HepG2 (cell line): Measurements from ENCODE around the gene EPS8. TPM values are rescaled to one million over a fixed set of nuclear protein-coding genes. Genes with fewer than 3 reads are reported as not detected.

Experiments used
- DNMT3B ChIP-seq: conservative IDR thresholded peaks from 2 replicates; pipeline ENCODE4 v1.6.1; 2016; ENCODE audit warnings: missing biosample characterization, control low read depth
- ELF3 ChIP-seq: IDR thresholded peaks from 2 replicates; pipeline ENCODE4 v1.6.1; 2016; ENCODE audit warnings: missing genetic modification reagents, missing compliant biosample characterization
- HDAC1 ChIP-seq: sonication (generic); formaldehyde crosslinking; IDR thresholded peaks from 2 replicates; pipeline ENCODE4 v1.5.1; 2020; ENCODE audit warnings: mild to moderate bottlenecking, missing genetic modification reagents
- HMG20A ChIP-seq: IDR thresholded peaks from 2 replicates; pipeline ENCODE4 v1.6.1; 2016; ENCODE audit warnings: borderline replicate concordance
- KAT8 ChIP-seq: IDR thresholded peaks from 2 replicates; pipeline ENCODE4 v1.6.1; 2016; ENCODE audit warnings: missing genetic modification reagents, missing compliant biosample characterization
- NR2F2 ChIP-seq: IDR thresholded peaks from 2 replicates; pipeline ENCODE4 v1.6.1; 2012; ENCODE audit warnings: low read depth, inconsistent platforms, borderline replicate concordance
- SIX1 ChIP-seq: sonication (generic); formaldehyde crosslinking; IDR thresholded peaks from 2 replicates; pipeline ENCODE4 v1.4.0; 2020; ENCODE audit warnings: missing genetic modification reagents, borderline replicate concordance
- SIX4 ChIP-seq: sonication (generic); formaldehyde crosslinking; IDR thresholded peaks from 2 replicates; pipeline ENCODE4 v1.4.0; 2020; ENCODE audit warnings: missing genetic modification reagents
- SKIL ChIP-seq: sonication (generic); formaldehyde crosslinking; IDR thresholded peaks from 2 replicates; pipeline ENCODE4 v1.8.0; 2022; ENCODE audit warnings: missing genetic modification reagents, mild to moderate bottlenecking, moderate library complexity, borderline replicate concordance
- SMAD3 ChIP-seq: sonication (generic); formaldehyde crosslinking; IDR thresholded peaks from 2 replicates; pipeline ENCODE4 v1.4.0; 2020; ENCODE audit warnings: missing genetic modification reagents
- TBX2 ChIP-seq: sonication (generic); formaldehyde crosslinking; IDR thresholded peaks from 2 replicates; pipeline ENCODE4 v1.5.0; 2020; ENCODE audit warnings: missing genetic modification reagents, mild to moderate bottlenecking, borderline replicate concordance
- THYN1 ChIP-seq: sonication (generic); formaldehyde crosslinking; IDR thresholded peaks from 2 replicates; pipeline ENCODE4 v1.8.1; 2023; ENCODE audit warnings: low read depth, mild to moderate bottlenecking, moderate library complexity, missing genetic modification reagents, borderline replicate concordance
- ZBTB20 ChIP-seq: sonication (generic); formaldehyde crosslinking; IDR thresholded peaks from 2 replicates; pipeline ENCODE4 v1.8.1; 2023; ENCODE audit warnings: missing genetic modification reagents, low read depth, mild to moderate bottlenecking, borderline replicate concordance
- ZBTB44 ChIP-seq: sonication (generic); formaldehyde crosslinking; IDR thresholded peaks from 2 replicates; pipeline ENCODE4 v1.4.0; 2020; ENCODE audit warnings: missing genetic modification reagents
- ZMYM4 ChIP-seq: sonication (generic); formaldehyde crosslinking; IDR thresholded peaks from 2 replicates; pipeline ENCODE4 v1.8.1; 2023; ENCODE audit warnings: mild to moderate bottlenecking, missing genetic modification reagents
- ZNF12 ChIP-seq: sonication (generic); formaldehyde crosslinking; IDR thresholded peaks from 2 replicates; pipeline ENCODE4 v1.5.0; 2020; ENCODE audit warnings: missing genetic modification reagents
- ZNF383 ChIP-seq: sonication (generic); formaldehyde crosslinking; IDR thresholded peaks from 2 replicates; pipeline ENCODE4 v1.4.0; 2020; ENCODE audit warnings: missing genetic modification reagents, mild to moderate bottlenecking, borderline replicate concordance
- ZNF512B ChIP-seq: sonication (generic); formaldehyde crosslinking; IDR thresholded peaks from 2 replicates; pipeline ENCODE4 v1.5.1; 2020; ENCODE audit warnings: missing genetic modification reagents, mild to moderate bottlenecking, borderline replicate concordance
- ZNF878 ChIP-seq: sonication (generic); formaldehyde crosslinking; IDR thresholded peaks from 2 replicates; pipeline ENCODE4 v1.8.1; 2023; ENCODE audit warnings: mild to moderate bottlenecking, missing genetic modification reagents, moderate library complexity
- ZSCAN9 ChIP-seq: IDR thresholded peaks from 2 replicates; pipeline ENCODE4 v1.6.1; 2016; ENCODE audit warnings: borderline replicate concordance
- polyA plus RNA-seq, 8 experiments: library from polyadenylated mRNA; depleted of rRNA in 3 of 8; stranded (reverse) in 7 of 8; unstranded in 1 of 8; fragments of >200 nt; fragmentation: Illumina TruSeq in 4 of 8; extraction: Trizol in 4 of 8; gene quantifications; 2 replicates each; pipeline versions ENCODE4 v1.2.1 to v1.2.3, GENCODE V29; 2011 to 2016; ENCODE audit warnings: low read depth in 4 of 8, missing spikeins in 1 of 8, mixed read lengths in 1 of 8; ENCODE audit not compliant: insufficient read depth in 1 of 8
- total RNA-seq, 5 experiments: library from RNA; depleted of rRNA; stranded (reverse); fragments of >200 nt; fragmentation: Illumina TruSeq; extraction: Trizol; gene quantifications; 2 replicates each; pipeline ENCODE4 v1.2.3, GENCODE V29; 2016; ENCODE audit warnings: low read depth in 1 of 5

The EPS8 gene
- total and polyA plus RNA-seq, 2 of the 13 experiments (the other 11 are each of a cell fraction or from before 2014, with no cell fraction given) = 37.1 to 43.4 TPM

- 0 out of 2 replicates have a peak, but pooled peaks have one; percentile 63 for TF ChIP-seq ZNF512B (CRISPR knock-in tag)
- TF ChIP-seq HDAC1 = peak; percentile 59
- no peak for TF ChIP-seq ZBTB44 (CRISPR knock-in tag)
- TF ChIP-seq ZNF878 (CRISPR knock-in tag) = no peak
- peak; percentile 70; the same call in 1 of the 2 replicates for TF ChIP-seq TBX2 (CRISPR knock-in tag)
- 0 out of 2 replicates have a peak, but pooled peaks have one; percentile 19 for TF ChIP-seq SKIL
- TF ChIP-seq SIX1 (CRISPR knock-in tag) = peak; percentile 79; the same call in 1 of the 2 replicates
- TF ChIP-seq ZMYM4 = peak; percentile 51; the same call in 1 of the 2 replicates
- TF ChIP-seq ZBTB20 = 0 out of 2 replicates have a peak, but pooled peaks have one; percentile 63
- peak; percentile 28; the same call in 1 of the 2 replicates for TF ChIP-seq SIX4 (CRISPR knock-in tag)
- TF ChIP-seq ZSCAN9 (CRISPR knock-in tag) = peak; percentile 30; the same call in 1 of the 2 replicates
- TF ChIP-seq DNMT3B (CRISPR knock-in tag) = peak; percentile 79; the same call in 1 of the 2 replicates
- TF ChIP-seq ZNF383 = no peak
- TF ChIP-seq KAT8 (CRISPR knock-in tag) = peak; percentile 55
- TF ChIP-seq HMG20A (CRISPR knock-in tag) = peak; percentile 94
- TF ChIP-seq THYN1 (CRISPR knock-in tag) = 0 out of 2 replicates have a peak, but pooled peaks have one; percentile 53
- peak; percentile 49; the same call in 1 of the 2 replicates for TF ChIP-seq ZNF12
- peak; percentile 83 for TF ChIP-seq NR2F2
- TF ChIP-seq SMAD3 (CRISPR knock-in tag) = peak; percentile 86
- peak; percentile 89 for TF ChIP-seq ELF3
These were observed 34.4 kb upstream of the EPS8 start (continued) for GRCh38 chr12:15823360-15824128.
